Keratinocyte (primary cell): ENCODE data around the gene PLPP1.

Experiments
- CTCF ChIP-seq, 3 experiments: IDR thresholded peaks in 1 of 3; conservative IDR thresholded peaks in 1 of 3; optimal IDR thresholded peaks in 1 of 3; 2 replicates in 2 of 3; 3 replicates in 1 of 3; pipeline versions ENCODE3 to v1.5.1; 2011; ENCODE audit warnings: low read length in 3 of 3, mild to moderate bottlenecking in 3 of 3, moderate library complexity in 2 of 3, control low read depth in 1 of 3, inconsistent platforms in 1 of 3; ENCODE audit not compliant: insufficient read depth in 2 of 3; ENCODE audit errors: extremely low read depth in 1 of 3
- EZH2 ChIP-seq: IDR thresholded peaks from one replicate; pipeline ENCODE4 v1.6.1; 2012; ENCODE audit warnings: inconsistent platforms, mild to moderate bottlenecking, low read length, moderate library complexity

GRCh38 chr5:55385227-55385626, 149.5 kb downstream of the PLPP1 start:
- no peak for TF ChIP-seq EZH2
- no peak for TF ChIP-seq CTCF (optimal IDR thresholded peaks at IDR 0.05 in 1 of 3, IDR thresholded peaks at IDR 0.05 in 1 of 3, conservative IDR thresholded peaks at IDR 0.05 in 1 of 3; ENCODE audit: extremely low read depth in 1 of 3, insufficient read depth in 2 of 3, low read length in 3 of 3)
